Uterus (tissue), 2 donors: ENCODE results near the gene CNTN2.

ENCODE experiments used
- POLR2A ChIP-seq, 2 donors: fragments of 450-650 bp; IDR thresholded peaks; one replicate each; pipeline ENCODE4 v1.6.1; 2016; ENCODE audit warnings: antibody characterized with exemption in 2 of 2, mild to moderate bottlenecking in 1 of 2, moderate library complexity in 1 of 2
- TF ChIP-seq, protein P1 (sequence below), 4 experiments: fragments of 200-600 bp in 2 of 4; fragments of 450-650 bp in 2 of 4; sonication (generic) in 2 of 4; IDR thresholded peaks; one replicate each; pipeline ENCODE4 v1.5.1; 2016 to 2019; ENCODE audit warnings: antibody characterized with exemption in 4 of 4, mild to moderate bottlenecking in 2 of 4, moderate library complexity in 1 of 4

DNA sequence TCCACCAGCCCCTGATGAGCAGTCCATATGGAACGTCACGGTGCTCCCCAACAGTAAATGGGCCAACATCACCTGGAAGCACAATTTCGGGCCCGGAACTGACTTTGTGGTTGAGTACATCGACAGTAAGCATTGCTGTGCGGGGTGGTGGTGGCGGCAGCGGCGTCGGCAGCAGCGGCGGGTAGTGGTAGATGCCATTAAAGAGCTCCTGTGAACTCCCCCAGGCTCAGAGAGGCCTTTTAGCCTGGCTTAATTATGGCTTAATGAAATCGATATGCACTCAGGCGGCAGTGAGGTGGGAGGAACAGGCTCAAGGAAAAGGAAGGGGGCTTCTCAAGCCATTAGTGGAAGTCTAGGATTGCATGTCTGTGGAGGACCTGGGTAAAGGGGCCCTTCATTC lies 41.9 kb upstream of the CNTN2 start:
- no peak for TF ChIP-seq POLR2A (IDR thresholded peaks at IDR 0.05)
- TF ChIP-seq, protein P1, sequence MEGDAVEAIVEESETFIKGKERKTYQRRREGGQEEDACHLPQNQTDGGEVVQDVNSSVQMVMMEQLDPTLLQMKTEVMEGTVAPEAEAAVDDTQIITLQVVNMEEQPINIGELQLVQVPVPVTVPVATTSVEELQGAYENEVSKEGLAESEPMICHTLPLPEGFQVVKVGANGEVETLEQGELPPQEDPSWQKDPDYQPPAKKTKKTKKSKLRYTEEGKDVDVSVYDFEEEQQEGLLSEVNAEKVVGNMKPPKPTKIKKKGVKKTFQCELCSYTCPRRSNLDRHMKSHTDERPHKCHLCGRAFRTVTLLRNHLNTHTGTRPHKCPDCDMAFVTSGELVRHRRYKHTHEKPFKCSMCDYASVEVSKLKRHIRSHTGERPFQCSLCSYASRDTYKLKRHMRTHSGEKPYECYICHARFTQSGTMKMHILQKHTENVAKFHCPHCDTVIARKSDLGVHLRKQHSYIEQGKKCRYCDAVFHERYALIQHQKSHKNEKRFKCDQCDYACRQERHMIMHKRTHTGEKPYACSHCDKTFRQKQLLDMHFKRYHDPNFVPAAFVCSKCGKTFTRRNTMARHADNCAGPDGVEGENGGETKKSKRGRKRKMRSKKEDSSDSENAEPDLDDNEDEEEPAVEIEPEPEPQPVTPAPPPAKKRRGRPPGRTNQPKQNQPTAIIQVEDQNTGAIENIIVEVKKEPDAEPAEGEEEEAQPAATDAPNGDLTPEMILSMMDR (IDR thresholded peaks at IDR 0.05): no peak
